GM18870 (cell line): ENCODE results near the gene B4GALNT4.
"Not testable (repeated sequence)": the region's sequence is repeated elsewhere in the genome, so short reads cannot be mapped to it uniquely, and the experiment has no call there.

Experiments used
- ATAC-seq: cut with Tn5 transposase; IDR thresholded peaks from one replicate; pipeline ENCODE4 v1.9.1; 2021; ENCODE audit warnings: moderate library complexity; ENCODE audit not compliant: unreplicated experiment

B4GALNT4 gene

DNA sequence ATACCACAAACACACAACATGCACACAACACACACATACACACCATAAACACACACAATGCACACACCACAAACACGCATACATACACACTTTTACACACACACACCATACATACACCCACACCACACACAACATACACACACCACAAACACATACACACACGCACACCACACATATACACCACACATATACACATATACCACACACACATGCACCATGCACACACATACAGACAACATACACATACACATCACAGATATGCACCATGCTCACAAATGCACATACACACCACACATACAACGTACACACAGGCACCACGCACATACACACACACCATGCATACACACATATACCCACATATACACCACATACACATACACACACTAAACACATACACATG lies 11.7 kb upstream of the B4GALNT4 start:
- no peak for ATAC-seq

DNA sequence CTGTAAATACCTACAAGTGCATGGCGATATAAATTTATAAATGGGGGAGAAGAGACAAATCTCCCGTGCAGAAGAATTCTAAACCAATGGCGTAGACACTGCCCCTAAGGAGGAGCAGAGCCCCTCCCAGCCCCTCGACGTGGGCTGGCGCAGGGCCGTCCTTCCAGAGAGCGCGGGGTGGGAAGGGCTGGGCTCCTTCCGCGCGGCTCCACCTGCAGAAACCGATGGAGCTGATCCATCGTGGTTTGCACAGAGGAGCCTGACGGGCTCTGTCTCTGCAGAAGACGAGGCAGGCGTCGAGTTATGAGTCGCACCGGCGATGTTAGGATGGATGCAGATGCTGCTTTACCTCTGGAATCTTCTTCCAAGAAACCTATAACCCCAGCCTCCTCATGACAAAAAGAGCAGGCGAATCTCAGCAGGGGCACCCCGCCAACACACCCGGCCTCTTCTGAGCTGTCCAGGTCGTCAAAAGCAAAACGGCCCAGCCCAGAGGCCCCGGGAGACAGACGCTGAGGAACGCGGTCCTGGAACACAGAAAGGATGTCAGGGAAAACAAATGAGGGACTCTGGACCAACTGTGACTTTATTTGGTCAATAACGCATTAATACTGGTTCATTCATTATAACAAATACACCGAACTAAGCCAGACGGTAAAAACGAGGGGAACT lies 11.0 kb upstream of the B4GALNT4 start:
- ATAC-seq = no peak

DNA sequence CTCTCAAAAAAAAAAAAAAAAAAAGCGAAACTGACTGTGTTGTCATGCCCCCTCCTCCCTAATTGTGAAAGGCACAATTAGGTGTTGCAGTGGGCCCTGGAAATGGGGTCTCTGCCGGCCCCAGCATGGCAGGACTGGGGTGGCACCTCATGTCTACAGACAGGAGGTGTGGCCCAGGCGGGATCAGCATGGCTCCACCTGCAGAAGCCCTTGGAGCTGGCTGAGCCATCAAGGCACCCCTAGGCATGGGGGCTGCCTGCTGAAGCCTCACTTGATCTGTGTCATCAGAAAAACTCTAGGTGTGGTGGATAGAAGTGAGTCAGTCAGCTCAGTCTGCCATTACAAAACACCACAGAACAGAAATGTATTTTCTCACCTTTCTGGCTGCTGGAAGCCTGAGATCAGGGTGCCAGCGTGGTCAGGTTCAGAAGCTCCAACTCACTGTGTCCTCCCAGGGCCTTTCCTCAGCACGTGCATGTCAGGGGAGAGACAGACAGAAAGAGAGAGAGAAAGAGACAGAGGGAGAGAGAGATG lies 10.1 kb upstream of the B4GALNT4 start:
- no peak for ATAC-seq

DNA sequence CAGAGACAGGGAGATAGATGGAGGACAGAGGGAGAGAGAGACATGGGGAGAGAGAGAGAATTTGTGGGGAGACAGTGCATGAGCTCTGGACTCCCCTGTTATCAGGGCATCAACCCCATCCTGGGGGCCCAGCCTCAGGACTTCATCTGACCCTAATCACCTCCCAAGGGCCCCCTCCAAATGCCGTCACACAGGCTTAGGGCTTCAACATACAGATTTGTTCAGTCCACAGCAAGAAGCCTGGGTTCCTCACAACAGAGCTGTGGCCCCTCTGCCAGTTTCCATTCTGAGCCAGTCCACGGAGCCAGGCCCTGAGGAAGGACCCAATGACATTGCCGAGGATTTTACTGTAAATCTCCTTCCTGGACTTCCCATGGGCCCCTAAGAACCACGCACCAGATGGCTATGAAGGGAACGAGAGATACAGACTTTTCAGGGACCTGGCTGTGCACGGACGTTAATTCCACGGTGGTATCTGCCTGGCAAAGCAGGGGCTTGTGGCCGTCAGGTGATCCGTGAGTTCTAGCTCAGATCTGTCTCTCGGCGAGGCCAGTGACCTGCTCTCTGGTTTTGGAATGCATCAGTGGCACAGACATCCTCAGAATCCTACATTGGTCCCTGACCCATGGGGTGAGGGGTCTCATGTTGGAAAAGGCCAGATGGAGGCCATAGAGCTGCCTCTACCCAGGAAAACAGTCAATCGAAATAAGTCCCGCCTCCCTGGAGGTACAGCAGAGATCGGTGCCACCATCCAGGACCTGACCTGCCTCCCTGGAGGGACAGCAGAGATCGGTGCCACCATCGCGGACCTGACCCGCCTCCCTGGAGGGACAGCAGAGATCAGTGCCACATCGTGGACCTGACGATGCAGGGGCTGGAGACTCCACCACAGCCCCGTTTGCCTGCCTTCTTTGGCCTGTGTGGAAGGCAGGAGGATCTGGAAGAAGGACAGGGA lies 8.7 kb upstream of the B4GALNT4 start:
- no peak for ATAC-seq

DNA sequence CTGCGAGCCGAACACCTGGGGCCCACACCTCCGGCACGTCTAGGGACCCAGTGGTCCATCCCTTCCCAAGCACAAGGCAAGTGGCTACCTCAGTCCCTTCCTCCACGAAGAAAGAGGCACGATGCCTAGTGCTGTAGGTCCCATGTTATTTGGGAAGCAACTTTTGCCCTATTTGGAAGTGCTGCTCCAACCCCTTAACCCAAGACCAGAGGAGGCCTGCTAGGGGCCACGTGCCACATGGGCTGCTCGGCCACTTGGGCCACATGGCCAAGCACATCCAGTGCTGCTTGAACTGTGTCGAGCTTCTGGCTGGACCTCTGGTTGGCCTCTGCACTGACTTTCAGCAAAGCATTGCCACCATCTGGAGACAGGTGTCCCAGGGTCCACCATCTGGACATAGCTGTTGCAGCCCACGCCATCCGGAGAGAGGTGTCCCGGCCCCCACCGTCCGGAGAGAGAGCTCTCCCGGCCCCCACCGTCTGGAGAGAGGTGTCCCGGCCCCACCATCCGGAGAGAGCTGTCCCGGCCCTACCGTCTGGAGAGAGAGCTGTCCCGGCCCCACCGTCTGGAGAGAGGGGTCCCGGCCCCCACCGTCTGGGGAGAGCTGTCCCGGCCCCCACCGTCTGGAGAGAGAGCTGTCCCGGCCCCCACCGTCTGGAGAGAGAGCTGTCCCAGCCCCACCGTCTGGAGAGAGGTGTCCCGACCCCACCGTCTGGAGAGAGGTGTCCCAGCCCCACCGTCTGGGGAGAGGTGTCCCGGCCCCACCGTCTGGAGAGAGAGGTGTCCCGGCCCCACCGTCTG lies 6.5 kb upstream of the B4GALNT4 start:
- no peak for ATAC-seq

DNA sequence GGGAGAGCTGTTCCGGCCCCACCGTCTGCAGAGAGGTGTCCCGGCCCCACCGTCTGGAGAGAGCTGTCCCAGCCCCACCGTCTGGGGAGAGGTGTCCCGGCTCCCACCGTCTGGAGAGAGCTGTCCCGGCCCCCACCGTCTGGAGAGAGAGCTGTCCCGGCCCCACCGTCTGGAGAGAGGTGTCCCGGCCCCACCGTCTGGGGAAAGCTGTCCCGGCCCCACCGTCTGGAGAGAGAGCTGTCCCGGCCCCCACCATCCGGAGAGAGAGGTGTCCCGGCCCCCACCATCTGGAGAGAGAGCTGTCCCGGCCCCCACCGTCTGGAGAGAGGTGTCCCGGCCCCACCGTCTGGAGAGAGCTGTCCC lies 5.9 kb upstream of the B4GALNT4 start:
- ATAC-seq = not testable (repeated sequence)

DNA sequence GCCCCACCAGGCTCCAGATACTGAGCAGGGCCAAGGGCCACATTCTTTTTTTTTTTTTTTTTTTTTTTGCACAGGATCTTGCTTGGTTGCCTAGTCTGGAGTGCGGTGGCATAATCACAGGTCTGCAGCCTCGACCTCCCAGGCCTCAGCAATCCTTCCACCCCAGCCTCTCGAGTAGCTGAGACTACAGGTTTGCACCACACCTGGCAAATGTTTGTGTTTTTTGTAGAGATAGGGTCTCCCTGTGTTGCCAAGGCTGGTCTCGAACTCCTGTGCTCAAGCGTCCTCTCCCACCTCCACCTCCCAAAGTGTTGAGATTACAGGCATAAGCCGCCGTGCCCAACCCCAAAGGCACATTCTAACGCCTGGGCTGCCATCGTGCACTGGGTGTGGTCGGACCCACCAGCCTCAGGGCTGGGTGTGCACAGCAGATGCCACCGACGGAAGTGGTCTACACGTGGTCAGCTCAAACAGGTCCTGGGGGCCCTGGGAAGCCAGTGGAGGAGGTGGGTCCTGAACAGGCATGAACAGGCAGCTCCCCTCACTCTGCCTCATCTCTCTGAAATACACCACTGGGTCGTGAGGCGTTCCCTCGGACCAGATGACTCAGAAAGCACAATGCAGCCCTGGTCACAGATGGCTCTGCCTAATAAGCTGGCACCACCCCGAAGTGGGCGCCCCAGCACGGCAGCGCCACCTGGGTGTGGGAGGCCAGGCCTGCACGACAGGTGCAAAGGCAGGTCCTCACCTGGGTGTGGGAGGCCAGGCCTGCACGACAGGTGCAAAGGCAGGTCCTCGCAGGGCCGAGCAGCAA lies 5.1 kb upstream of the B4GALNT4 start:
- ATAC-seq = no peak

DNA sequence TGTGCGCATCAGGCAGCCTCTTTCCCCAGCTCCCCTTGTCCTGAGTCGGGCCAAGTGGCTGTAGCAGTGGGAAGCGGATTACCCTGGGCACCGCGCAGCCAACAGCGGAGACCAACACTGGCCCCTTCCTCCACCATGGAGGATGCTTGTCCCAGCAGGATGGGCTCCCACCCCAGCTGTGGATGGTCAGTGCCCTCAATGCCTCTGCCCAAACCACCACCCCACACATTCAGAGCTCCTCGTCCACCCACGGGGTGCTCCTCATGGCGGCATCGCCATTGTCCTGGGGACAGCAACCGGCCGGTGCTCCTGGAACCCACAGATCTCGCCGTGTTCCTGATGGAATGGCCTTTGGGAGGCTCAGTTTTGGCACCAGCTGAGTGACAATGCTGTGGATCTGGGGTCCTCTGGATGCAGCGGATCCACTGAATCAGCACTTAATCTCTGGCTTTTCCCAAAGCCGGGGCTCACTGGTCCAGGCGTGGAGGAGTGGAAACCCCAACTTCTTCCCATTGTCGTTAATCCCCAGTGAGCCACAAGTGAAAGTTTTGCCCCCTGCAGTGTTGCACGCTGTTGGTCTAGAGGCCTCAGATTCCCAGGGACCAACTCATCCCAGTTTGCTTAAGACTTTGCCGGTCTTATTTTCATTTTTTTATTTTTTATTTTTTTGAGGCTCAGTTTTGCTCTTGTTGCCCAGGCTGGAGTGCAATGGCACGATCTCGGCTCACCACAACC lies 4.1 kb upstream of the B4GALNT4 start:
- no peak for ATAC-seq

DNA sequence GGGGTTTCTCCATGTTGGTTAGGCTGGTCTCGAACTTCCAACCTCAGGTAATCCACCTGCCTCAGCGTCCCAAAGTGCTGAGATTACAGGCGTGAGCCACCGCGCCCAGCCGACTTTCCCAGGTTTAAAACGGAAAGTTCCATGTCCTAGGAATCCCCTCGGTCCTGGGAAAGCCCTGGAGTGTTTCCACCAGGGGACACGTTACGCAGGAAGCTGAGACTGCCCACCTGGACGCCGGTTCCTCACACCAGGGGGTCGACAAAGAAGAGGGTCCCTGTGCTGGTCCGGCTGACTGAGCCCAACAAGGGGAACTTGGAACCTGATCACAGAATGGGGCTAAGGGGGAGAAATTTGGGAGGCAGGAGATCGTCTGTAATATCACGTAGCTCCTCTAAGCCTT lies 3.5 kb upstream of the B4GALNT4 start:
- ATAC-seq = no peak

DNA sequence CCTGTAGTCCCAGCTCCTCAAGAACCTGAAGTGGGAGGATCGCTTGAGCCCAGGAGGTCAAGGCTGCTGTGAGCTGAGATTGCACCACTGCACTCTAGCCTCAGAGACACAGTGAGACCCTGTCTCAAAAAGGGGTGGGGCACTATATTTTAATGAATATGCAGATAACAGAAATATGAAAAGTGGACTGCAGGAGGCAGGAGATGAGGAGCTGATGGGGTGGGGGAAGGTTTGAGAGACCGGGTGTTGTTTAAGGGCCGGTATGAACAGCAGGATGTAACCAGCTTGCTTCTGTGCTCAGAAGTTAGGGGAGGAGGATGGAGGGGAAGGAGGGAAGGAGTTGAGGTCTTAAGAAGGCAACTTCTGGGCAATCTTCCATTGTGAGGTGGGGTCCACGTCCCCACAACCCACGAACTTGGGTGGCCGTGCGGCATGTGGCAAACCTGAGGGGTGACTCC lies 1.3 kb upstream of the B4GALNT4 start:
- no peak for ATAC-seq

DNA sequence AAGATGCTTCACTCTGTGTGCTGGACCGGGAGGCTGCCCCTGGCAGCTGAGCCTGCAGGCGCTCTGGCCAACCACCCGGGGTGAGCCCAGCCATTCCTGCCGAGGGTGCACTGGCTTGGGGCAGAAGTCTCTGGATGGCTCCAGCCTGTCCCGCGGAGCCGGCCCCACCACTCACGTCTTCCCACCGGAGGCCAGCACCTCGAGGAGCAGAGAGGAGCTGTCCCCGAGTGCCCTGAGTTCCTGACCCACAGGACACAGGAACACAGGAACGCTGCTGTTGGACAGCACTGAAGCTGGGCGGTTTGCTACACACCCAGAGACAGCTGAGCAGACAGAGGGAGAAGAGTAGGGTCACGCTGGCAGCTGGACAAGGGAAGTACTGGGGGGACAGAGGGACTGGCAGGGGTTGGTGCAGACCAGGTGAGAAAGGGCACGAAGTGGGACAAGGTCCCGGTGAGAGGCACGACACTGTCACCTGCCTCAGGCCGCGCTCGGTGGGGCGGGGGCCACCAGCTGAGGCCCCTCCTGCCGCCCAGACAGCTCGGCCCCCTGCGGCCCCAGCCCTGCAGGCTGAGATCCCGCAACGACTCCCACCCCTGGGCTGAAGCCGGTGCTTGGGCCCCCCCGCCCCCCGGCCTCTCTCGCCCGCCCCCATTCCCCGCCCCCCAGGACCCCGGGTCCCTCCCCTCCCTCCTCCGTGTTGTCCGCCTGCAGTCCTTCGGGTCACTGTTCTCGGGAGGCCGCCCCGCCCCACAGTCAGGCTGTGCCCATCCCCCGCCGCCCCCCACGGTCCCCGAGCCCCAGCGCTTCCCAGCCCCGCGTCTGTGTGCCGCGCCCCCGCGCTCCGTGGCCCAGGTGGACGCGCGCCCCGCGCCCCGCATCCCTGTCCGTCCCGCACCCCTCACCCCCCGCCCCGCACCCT lies 624 bp upstream of the B4GALNT4 start:
- no peak for ATAC-seq

DNA sequence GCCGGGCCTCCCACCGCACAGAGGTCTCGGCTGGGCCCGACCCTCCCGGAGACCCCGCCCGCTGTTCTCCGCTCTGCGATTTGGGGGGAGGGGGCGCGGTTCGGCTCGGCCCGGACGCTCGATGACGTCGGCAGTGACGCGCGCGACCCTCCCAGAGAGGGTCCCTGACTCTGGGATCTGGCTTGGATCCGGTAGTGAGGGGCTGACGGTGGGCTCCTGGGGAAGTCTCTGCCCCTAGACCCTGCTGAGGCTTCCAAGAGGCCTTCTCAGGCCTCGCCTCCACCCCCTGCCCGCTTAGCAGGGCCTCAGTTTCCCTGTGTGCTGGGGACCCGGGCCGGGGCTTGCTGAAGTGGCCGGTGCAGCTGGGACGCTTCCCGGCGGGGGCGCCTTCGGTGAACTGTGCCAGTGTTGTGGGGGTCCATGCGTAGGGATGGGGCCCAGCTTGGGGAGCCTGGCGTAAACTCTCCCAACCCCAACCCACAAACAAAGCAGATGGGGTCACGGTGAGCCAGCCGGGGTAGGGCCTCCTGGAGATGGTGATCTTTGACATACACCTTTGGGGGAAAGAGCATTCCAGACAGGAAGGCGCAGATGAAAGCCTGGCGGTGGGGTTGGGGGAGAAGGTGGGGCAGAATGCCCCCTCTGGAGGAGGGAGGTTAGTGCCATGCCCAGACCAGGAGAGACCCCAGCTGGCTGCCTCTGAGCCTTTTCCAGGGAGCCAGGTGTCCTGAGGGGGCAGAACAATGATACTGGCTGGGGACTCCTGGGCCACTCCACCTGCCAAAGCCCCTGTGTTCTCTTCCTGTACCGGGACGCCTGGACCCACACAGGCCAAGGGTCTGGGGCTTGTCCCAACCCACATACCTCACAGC lies 1.0 kb downstream of the B4GALNT4 start:
- ATAC-seq = no peak

DNA sequence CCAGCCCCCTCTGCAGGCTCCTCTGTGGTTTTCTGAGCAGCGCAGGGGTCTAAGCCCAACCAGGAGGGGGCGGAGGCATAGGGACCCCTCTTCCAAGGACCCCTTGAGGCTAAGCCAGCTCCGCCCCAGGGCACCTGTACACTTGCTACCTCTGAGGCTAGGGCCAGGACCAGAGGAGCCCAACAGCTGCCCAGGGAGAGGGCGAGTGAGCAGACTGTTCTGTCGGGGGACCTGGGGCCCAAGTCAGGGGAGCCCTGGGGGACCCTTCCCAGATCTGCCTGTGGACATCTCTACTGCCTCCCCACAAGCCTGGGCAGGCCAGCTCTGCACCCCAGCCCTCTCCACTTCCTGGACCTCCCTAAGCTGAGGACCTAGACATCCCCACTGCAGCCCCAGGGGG lies 1.8 kb downstream of the B4GALNT4 start:
- ATAC-seq = no peak

DNA sequence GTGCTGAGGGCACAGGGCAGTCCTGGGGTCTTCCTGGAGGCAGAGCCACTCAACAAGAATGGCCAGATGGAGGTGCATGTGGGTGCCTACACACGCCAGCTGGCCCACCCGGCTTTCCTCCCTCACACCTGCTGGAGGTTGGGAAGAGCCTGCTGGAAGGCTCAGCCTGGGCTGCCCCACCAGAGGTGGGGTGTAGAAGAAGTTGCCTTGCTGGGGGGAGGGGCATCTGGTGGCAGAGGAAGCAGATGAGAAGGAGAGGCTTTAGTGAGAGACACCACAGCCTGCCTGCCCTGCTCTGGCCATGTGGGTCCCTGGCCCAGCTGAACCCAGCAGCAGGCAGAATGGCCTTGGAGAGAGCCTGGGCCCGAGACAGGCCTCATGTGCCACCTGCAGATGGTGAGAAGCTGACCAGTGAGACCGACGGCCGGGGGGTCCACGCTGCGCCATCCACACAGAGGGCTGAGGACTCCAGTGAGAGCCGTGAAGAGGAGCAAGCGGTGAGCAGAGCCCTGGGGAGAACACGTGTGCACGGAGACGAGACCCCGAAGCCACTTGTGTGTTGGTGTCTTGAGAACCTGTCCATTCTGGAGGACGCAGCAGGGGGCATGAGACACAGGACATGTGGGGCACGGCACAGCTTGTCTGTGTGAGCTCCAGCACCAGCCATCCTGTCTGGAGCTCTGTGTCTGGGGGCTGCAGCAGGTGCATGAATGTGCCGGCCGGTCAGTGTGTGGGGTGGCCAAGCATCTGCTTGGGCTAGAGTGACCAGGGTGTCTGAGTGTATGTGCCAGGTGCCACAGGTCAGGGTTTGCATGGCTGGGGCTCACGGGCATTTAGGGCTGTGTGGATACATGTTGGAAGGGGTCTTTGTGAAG lies 2.7 kb downstream of the B4GALNT4 start:
- no peak for ATAC-seq

DNA sequence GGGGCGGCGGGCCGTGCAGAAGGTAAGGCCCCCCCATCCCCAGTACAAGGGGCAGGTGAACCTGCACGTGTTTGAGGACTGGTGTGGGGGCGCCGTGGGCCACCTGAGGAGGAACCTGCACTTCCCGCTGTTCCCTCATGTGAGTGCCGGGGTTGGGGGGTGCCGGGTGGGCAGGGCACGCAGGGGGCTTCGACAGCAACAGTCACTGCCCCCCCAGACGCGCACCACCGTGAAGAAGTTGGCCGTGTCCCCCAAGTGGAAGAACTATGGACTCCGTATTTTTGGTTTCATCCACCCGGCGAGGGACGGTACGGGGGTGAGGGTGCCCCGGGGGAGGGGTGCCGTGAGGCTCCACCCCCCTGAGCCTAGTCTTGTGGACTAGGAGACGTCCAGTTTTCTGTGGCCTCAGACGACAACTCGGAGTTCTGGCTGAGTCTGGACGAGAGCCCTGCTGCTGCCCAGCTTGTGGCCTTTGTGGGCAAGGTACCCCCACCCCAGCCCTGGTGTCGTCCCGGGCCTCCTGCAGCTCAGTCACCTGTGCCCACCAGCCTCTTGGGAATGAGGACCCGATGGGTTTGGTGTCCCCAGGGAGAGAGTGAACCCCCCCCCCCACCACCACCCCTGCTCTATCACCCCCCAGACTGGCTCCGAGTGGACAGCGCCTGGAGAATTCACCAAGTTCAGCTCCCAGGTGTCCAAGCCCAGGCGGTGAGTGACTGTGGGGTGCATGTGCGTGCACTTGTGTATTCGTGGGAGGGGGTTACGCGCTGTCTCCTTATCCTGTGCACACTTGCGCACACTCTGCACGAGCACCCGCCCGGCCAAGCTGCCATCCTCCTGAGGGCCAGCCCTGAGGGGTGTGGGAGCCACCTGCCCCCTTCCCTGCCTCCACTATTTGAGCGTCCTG lies 3.8 kb downstream of the B4GALNT4 start:
- no peak for ATAC-seq
